ENCODE measurements around the gene JAZF1. TPM values are rescaled to one million over a fixed set of nuclear protein-coding genes. Genes with fewer than 3 reads are reported as not detected.

JAZF1 gene
- total RNA-seq, 1 experiment from 2014 or later, result 14.2 TPM

DNA sequence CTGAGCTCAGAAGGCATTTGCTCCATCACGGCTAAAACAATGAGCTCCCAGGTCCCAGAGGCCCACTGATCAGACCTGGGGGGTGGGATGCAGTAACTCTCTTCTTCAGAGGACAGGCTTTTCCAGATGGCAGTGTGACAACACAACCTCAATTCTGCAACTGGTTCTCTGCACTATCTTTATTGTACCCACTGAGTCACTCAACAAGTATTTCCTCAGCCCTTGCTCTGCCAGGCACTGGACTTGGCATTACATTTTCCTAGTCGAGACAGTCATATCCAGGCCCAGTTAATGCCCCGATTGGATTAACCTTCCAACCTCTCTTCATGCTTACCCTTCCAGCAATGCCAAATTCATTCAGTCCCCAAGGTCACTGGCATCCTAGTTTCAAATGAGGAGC, 72.6 kb downstream of the JAZF1 start:
- CTCF ChIA-PET, result interaction anchor here (4.6 kb wide), 1 partner anchor 12 kb away, joined by 31 read pairs; no protein-coding TSS in a partner anchor
- no peak overlapping the region for H3K4me3 Mint-ChIP-seq (ENCODE audit: unreplicated experiment)
- peaks cover 25% of the 10 kb centered on the region for H3K4me1 Mint-ChIP-seq (ENCODE audit: insufficient read depth, unreplicated experiment)
- H3K36me3 Mint-ChIP-seq (ENCODE audit: insufficient read depth, unreplicated experiment), result peaks cover 18% of the 10 kb centered on the region
- no peaks in the 10 kb centered on the region for H3K27me3 Mint-ChIP-seq (ENCODE audit: insufficient read depth, unreplicated experiment)
- TF ChIP-seq, protein P1, sequence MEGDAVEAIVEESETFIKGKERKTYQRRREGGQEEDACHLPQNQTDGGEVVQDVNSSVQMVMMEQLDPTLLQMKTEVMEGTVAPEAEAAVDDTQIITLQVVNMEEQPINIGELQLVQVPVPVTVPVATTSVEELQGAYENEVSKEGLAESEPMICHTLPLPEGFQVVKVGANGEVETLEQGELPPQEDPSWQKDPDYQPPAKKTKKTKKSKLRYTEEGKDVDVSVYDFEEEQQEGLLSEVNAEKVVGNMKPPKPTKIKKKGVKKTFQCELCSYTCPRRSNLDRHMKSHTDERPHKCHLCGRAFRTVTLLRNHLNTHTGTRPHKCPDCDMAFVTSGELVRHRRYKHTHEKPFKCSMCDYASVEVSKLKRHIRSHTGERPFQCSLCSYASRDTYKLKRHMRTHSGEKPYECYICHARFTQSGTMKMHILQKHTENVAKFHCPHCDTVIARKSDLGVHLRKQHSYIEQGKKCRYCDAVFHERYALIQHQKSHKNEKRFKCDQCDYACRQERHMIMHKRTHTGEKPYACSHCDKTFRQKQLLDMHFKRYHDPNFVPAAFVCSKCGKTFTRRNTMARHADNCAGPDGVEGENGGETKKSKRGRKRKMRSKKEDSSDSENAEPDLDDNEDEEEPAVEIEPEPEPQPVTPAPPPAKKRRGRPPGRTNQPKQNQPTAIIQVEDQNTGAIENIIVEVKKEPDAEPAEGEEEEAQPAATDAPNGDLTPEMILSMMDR (IDR thresholded peaks at IDR 0.05; ENCODE audit: unreplicated experiment), result no peak
- no peaks in the 10 kb centered on the region for H3K9me3 Mint-ChIP-seq (ENCODE audit: unreplicated experiment)
- POLR2A ChIA-PET, result no interaction called here
- intact Hi-C loops (cut with micrococcal nuclease), result no loop called here
- no TSS peak for BruUV-seq (replicated peaks)
- peak; percentile 64 for DNase-seq (ENCODE audit: unreplicated experiment)
- no peak overlapping the region for H3K27ac Mint-ChIP-seq (ENCODE audit: low read depth, unreplicated experiment)

DNA sequence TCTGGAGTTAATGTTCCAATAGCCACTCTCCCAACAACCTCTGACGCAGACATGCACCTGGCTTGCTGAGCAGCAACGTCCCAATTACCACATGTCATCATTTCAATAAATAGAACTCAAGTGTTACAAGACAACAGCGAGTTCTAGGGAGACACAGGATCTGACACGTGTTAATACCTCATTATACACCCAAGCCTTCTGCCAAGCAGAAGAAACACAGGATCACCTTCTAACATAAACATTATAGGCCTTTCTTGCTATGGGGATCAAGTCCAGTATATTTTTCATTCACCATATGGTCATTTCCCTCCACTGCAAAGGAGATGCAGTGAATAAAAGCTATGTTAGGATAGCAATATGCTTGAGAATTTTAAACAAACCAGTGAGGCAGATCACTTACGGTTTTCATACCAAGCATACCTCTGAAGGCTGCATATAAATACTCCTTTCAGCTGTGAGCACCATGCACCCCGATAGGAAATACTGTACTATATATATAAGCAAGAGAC, 74.2 kb downstream of the JAZF1 start:
- H3K9me3 Mint-ChIP-seq (ENCODE audit: unreplicated experiment), result no peaks in the 10 kb centered on the region
- no peak overlapping the region for H3K4me3 Mint-ChIP-seq (ENCODE audit: unreplicated experiment)
- TF ChIP-seq, protein P1 (IDR thresholded peaks at IDR 0.05; ENCODE audit: unreplicated experiment), result no peak
- no peak for DNase-seq (ENCODE audit: unreplicated experiment)
- peaks cover 18% of the 10 kb centered on the region for H3K36me3 Mint-ChIP-seq (ENCODE audit: insufficient read depth, unreplicated experiment)
- no peaks in the 10 kb centered on the region for H3K27me3 Mint-ChIP-seq (ENCODE audit: insufficient read depth, unreplicated experiment)
- no peak overlapping the region for H3K27ac Mint-ChIP-seq (ENCODE audit: low read depth, unreplicated experiment)
- peaks cover 31% of the 10 kb centered on the region for H3K4me1 Mint-ChIP-seq (ENCODE audit: insufficient read depth, unreplicated experiment)
- intact Hi-C loops (cut with micrococcal nuclease), result no loop called here
- CTCF ChIA-PET, result interaction anchor here (4.6 kb wide), 1 partner anchor 11 kb away, joined by 31 read pairs; no protein-coding TSS in a partner anchor
- BruUV-seq (replicated peaks), result no TSS peak
- POLR2A ChIA-PET, result no interaction called here

DNA sequence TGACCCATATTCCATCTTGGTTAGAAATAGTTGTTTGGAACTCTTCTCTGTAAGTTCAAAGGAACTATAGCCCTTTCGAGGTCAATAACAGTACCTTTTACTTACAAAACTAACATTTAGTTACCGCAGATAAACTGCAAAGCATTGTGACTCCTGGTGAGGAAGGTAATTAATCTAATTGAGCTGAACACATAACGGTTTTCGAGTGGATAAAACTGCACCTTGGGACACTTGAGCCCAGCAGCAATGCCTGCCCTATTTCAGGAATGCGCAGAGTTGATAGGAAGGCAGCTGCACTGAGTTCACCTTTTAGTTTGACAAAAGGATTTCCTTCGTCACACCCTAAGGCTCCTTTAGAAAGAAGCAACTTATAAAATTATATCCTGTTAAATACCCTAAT, 75.4 kb downstream of the JAZF1 start:
- H3K4me3 Mint-ChIP-seq (ENCODE audit: unreplicated experiment), result no peak overlapping the region
- H3K36me3 Mint-ChIP-seq (ENCODE audit: insufficient read depth, unreplicated experiment), result peaks cover 18% of the 10 kb centered on the region
- H3K27me3 Mint-ChIP-seq (ENCODE audit: insufficient read depth, unreplicated experiment), result no peaks in the 10 kb centered on the region
- ChIA-PET POLR2A (no interaction called here), CTCF (interaction anchor here (0.7 to 4.6 kb wide), 4 partner anchors 10 to 910 kb away, joined by 3 to 31 read pairs (median 4); no protein-coding TSS in a partner anchor)
- no peak overlapping the region for H3K27ac Mint-ChIP-seq (ENCODE audit: low read depth, unreplicated experiment)
- no peak for DNase-seq (ENCODE audit: unreplicated experiment)
- TF ChIP-seq, protein P1 (IDR thresholded peaks at IDR 0.05; ENCODE audit: unreplicated experiment), result no peak
- H3K4me1 Mint-ChIP-seq (ENCODE audit: insufficient read depth, unreplicated experiment), result peaks cover 31% of the 10 kb centered on the region
- no TSS peak for BruUV-seq (replicated peaks)
- H3K9me3 Mint-ChIP-seq (ENCODE audit: unreplicated experiment), result no peaks in the 10 kb centered on the region
- intact Hi-C loops (cut with micrococcal nuclease), result no loop called here

DNA sequence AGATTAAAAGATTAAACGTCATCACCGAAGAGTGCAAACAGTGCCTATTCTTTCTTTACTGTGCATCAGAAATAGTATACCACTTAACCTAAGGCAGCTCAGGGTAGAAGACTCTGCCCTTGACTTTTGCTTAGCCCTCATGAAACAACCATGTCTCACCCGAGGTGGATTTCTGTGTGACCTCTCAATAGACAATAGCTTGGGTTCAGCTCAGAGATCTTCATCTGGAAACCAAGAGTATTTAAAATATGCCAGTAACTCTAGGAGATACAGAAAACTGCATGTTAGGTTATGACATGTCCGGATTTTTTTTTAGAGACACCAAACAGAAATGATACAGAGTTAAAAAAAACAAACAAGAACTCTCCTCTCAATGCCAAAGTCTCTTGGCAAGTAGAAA, 75.8 kb downstream of the JAZF1 start:
- H3K27ac Mint-ChIP-seq (ENCODE audit: low read depth, unreplicated experiment), result no peak overlapping the region
- H3K4me3 Mint-ChIP-seq (ENCODE audit: unreplicated experiment), result no peak overlapping the region
- H3K27me3 Mint-ChIP-seq (ENCODE audit: insufficient read depth, unreplicated experiment), result no peaks in the 10 kb centered on the region
- BruUV-seq (replicated peaks), result no TSS peak
- no peak for DNase-seq (ENCODE audit: unreplicated experiment)
- peaks cover 31% of the 10 kb centered on the region for H3K4me1 Mint-ChIP-seq (ENCODE audit: insufficient read depth, unreplicated experiment)
- peaks cover 18% of the 10 kb centered on the region for H3K36me3 Mint-ChIP-seq (ENCODE audit: insufficient read depth, unreplicated experiment)
- ChIA-PET CTCF (interaction anchor here (0.6 to 4.6 kb wide), 5 partner anchors 9 to 910 kb away, joined by 3 to 31 read pairs (median 4); no protein-coding TSS in a partner anchor), POLR2A (interaction anchor here (0.7 kb wide), 1 partner anchor 10 kb away, joined by 3 read pairs; no protein-coding TSS in a partner anchor)
- TF ChIP-seq, protein P1 (IDR thresholded peaks at IDR 0.05; ENCODE audit: unreplicated experiment), result no peak
- H3K9me3 Mint-ChIP-seq (ENCODE audit: unreplicated experiment), result no peaks in the 10 kb centered on the region
- intact Hi-C loops (cut with micrococcal nuclease), result no loop called here

Data from MCF 10A (cell line).